ENCODE results near the gene C2orf81.

GRCh38 chr2:74441690-74442482, 20.5 kb upstream of the C2orf81 start, which contains the start of gene RTKN:
- TF ChIP-seq EZH2 (IDR thresholded peaks at IDR 0.05), result no peak
- no peak for TF ChIP-seq POLR2AphosphoS5 (IDR thresholded peaks at IDR 0.05; ENCODE audit: borderline replicate concordance, low read depth, low read length)
- no peak for TF ChIP-seq FOXP2 (optimal IDR thresholded peaks at IDR 0.05; ENCODE audit: control extremely low read depth, extremely low read length, insufficient read depth)
